ENCODE measurements around the gene SLC25A43.

GRCh38 chrX:119429471-119429870, 30.3 kb downstream of the SLC25A43 start:
- TF ChIP-seq SP1 (IDR thresholded peaks at IDR 0.05; ENCODE audit: low read depth, low read length) (no peak), YY1 (IDR thresholded peaks at IDR 0.05; ENCODE audit: low read depth, low read length) (no peak), EZH2 (IDR thresholded peaks at IDR 0.05; ENCODE audit: low read depth, low read length, severe bottlenecking) (no peak), RFX5 (IDR thresholded peaks at IDR 0.05; ENCODE audit: borderline replicate concordance, low read depth, low read length) (no peak), CTCF (IDR thresholded peaks at IDR 0.05; ENCODE audit: control extremely low read depth in 1 of 3, insufficient read depth in 1 of 3, low read depth in 1 of 3, low read length in 3 of 3) (no peak), TAF1 (IDR thresholded peaks at IDR 0.05; ENCODE audit: low read depth, low read length) (no peak), ASH2L (IDR thresholded peaks at IDR 0.05; ENCODE audit: low read length) (no peak), PHF8 (conservative IDR thresholded peaks at IDR 0.05; ENCODE audit: low read depth, low read length) (no peak), BACH1 (IDR thresholded peaks at IDR 0.05; ENCODE audit: low read length) (no peak), SIRT6 (IDR thresholded peaks at IDR 0.05; ENCODE audit: low read length) (no peak), HDAC2 (IDR thresholded peaks at IDR 0.05; ENCODE audit: borderline replicate concordance in 1 of 2, low read depth in 2 of 2, low read length in 2 of 2) (no peak)
